Peyer's patch (tissue), 4 donors: Measurements from ENCODE around the gene CTBP2. TPM values are rescaled to one million over a fixed set of nuclear protein-coding genes. Genes with fewer than 3 reads are reported as not detected.

Experiments used
- DNase-seq, 3 donors: peaks; one replicate each; pipeline ENCODE4 v3.0.0-alpha.2; 2017 to 2019
- H3K27ac ChIP-seq, 4 donors: fragments of 200-600 bp; sonication (generic); one replicate each; pipeline ENCODE4 v1.5.1; 2016 to 2019
- H3K27me3 ChIP-seq, 2 donors: fragments of 200-600 bp; sonication (generic); one replicate each; pipeline ENCODE4 v1.5.1; 2019
- H3K36me3 ChIP-seq, 3 donors: fragments of 200-600 bp; sonication (generic); one replicate each; pipeline ENCODE4 v1.5.1; 2016 to 2019
- H3K4me1 ChIP-seq, 4 donors: fragments of 200-600 bp; sonication (generic); one replicate each; pipeline ENCODE4 v1.5.1; 2016 to 2019
- H3K4me3 ChIP-seq, 4 donors: fragments of 200-600 bp; sonication (generic); 1 replicate in 3 of 4; 2 replicates in 1 of 4; pipeline ENCODE4 v1.5.1; 2016 to 2019; ENCODE audit warnings: mild to moderate bottlenecking in 1 of 4
- H3K9me3 ChIP-seq, 4 donors: fragments of 200-600 bp; sonication (generic); one replicate each; pipeline ENCODE4 v1.5.1; 2016 to 2019; ENCODE audit warnings: mild to moderate bottlenecking in 1 of 4
- CTCF ChIP-seq, 6 experiments: fragments of 450-650 bp in 4 of 6; fragments of 200-600 bp in 2 of 6; sonication (generic) in 1 of 6; IDR thresholded peaks; one replicate each; pipeline ENCODE4 v1.5.1; 2017 to 2019; ENCODE audit warnings: antibody characterized with exemption in 6 of 6, mild to moderate bottlenecking in 3 of 6, moderate library complexity in 1 of 6
- POLR2A ChIP-seq, 2 donors: fragments of 450-650 bp; IDR thresholded peaks; one replicate each; pipeline ENCODE4 v1.5.1; 2017; ENCODE audit warnings: antibody characterized with exemption in 2 of 2, mild to moderate bottlenecking in 2 of 2, moderate library complexity in 2 of 2
- total RNA-seq, 4 donors: library from RNA; depleted of rRNA; stranded (reverse); fragments of >200 nt; gene quantifications; one replicate each; pipeline ENCODE4 v1.1.0, GENCODE V29; 2016

The CTBP2 gene
- total RNA-seq, 4 donors from 2014 or later, result 53.6 to 83.8 (median 64.7) TPM

- Histone ChIP-seq H3K4me1 (peaks cover 0 to 27% (median 0%) of the 10 kb centered on the region in 4 donors), H3K27me3 (no peaks in the 10 kb centered on the region), H3K4me3 (no peak overlapping the region), H3K9me3 (no peaks in the 10 kb centered on the region), H3K36me3 (peaks cover 0 to 18% (median 0%) of the 10 kb centered on the region in 3 donors), H3K27ac (no peak overlapping the region)
- DNase-seq, result no peak
- TF ChIP-seq CTCF (IDR thresholded peaks at IDR 0.05), result no peak
- no peak for TF ChIP-seq POLR2A (IDR thresholded peaks at IDR 0.05)
Observed at GRCh38 chr10:125025341-125025740, 135.0 kb downstream of the CTBP2 start.

- no peak for DNase-seq
- Histone ChIP-seq H3K36me3 (peaks cover 0 to 18% (median 0%) of the 10 kb centered on the region in 3 donors), H3K4me1 (peaks cover 0 to 24% (median 0%) of the 10 kb centered on the region in 4 donors), H3K9me3 (no peaks in the 10 kb centered on the region), H3K27me3 (no peaks in the 10 kb centered on the region), H3K4me3 (no peak overlapping the region), H3K27ac (peak overlapping the region in 1 of 4 donors; percentile 27)
- no peak for TF ChIP-seq POLR2A (IDR thresholded peaks at IDR 0.05)
- no peak for TF ChIP-seq CTCF (IDR thresholded peaks at IDR 0.05)
Observed at GRCh38 chr10:125024497-125025234, 135.7 kb downstream of the CTBP2 start.

DNA sequence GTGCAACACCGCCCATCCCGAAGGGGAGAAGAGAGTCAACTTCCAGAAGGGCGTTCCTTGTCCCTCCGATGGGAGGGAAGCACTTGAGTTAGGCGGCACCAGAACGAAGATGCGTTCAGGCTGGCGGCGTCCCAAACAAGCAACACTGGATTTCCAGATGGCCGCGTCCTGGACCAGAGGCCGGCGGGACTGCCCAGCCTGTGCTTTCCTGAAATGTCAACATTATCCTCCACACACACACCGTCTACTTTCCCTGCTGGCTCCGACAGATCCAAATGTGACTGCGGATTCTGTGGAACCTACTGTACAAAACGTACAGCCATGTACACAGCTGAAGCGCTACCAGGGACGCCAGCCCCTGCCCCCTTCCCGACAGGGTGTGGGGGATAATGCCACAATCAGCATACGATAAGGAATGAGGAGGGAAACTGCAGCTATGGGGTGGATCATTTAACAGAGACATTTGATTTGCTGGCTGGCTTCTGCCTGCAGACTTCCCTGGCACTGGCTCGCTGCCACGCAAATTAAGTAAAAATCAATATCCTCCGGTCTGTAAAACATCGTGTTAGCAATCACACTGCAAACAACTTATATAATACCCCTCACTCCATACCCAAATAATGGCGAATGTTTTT is 136.4 kb downstream of the CTBP2 start:
- peak in 1 of 3 donors; percentile 68 for DNase-seq
- TF ChIP-seq CTCF (IDR thresholded peaks at IDR 0.05) (no peak), POLR2A (IDR thresholded peaks at IDR 0.05) (no peak)
- Histone ChIP-seq H3K27me3 (no peaks in the 10 kb centered on the region), H3K27ac (peak overlapping the region in 2 of 4 donors; percentile 27 to 39), H3K9me3 (no peaks in the 10 kb centered on the region), H3K4me3 (no peak overlapping the region), H3K4me1 (peaks cover 0 to 24% (median 0%) of the 10 kb centered on the region in 4 donors), H3K36me3 (peaks cover 0 to 18% (median 0%) of the 10 kb centered on the region in 3 donors)

DNA sequence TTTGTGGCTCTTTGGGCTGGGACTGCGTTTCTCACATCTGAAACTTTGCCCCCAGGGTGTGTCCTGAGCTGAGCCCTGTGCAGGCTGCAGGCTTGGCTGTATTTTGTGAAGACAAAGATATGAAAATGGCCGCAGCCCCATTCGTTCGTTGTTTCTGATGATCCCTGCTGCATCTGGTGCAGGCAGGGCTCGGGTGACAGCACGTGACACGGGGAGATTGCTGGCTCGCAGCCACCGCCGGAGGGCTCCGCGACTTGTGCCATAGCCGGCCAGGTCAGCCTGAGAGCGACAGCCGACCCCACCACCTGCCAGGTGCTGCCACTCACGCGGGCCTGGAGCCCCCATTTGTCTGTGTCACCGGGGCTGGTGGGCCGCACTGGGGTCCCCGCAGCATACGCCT is 137.1 kb downstream of the CTBP2 start:
- TF ChIP-seq CTCF (IDR thresholded peaks at IDR 0.05) (no peak), POLR2A (IDR thresholded peaks at IDR 0.05) (no peak)
- Histone ChIP-seq H3K36me3 (peaks cover 0 to 18% (median 0%) of the 10 kb centered on the region in 3 donors), H3K4me3 (no peak overlapping the region), H3K27me3 (no peaks in the 10 kb centered on the region), H3K4me1 (peaks cover 0 to 24% (median 0%) of the 10 kb centered on the region in 4 donors), H3K27ac (no peak overlapping the region), H3K9me3 (no peaks in the 10 kb centered on the region)
- no peak for DNase-seq

- Histone ChIP-seq H3K36me3 (peaks cover 0 to 18% (median 0%) of the 10 kb centered on the region in 3 donors), H3K27ac (no peak overlapping the region)
Observed at GRCh38 chr10:125022671-125023070, 137.7 kb downstream of the CTBP2 start.

More at GRCh38 chr10:125022671-125023070, 137.7 kb downstream of the CTBP2 start:
- Histone ChIP-seq H3K27me3 (no peaks in the 10 kb centered on the region), H3K4me1 (peaks cover 0 to 27% (median 0%) of the 10 kb centered on the region in 4 donors), H3K9me3 (no peaks in the 10 kb centered on the region), H3K4me3 (no peak overlapping the region)
- TF ChIP-seq CTCF (IDR thresholded peaks at IDR 0.05), result no peak
- TF ChIP-seq POLR2A (IDR thresholded peaks at IDR 0.05), result no peak
- DNase-seq, result no peak
